K562 (cell line): ENCODE results near the gene PPIF.

Experiments
- FOXK2 ChIP-seq, 2 experiments: fragments of 450-650 bp; IDR thresholded peaks in 1 of 2; conservative IDR thresholded peaks in 1 of 2; 2 replicates each; pipeline ENCODE4 v1.6.1; 2016; ENCODE audit warnings: low read depth in 2 of 2, mild to moderate bottlenecking in 1 of 2
- MTA2 ChIP-seq: fragments of 450-650 bp; IDR thresholded peaks from 2 replicates; pipeline ENCODE4 v1.6.1; 2016; ENCODE audit warnings: low read depth
- YY1 ChIP-seq, 3 experiments: IDR thresholded peaks; 2 replicates each; pipeline ENCODE4 v1.6.1; 2011; ENCODE audit warnings: low read length in 2 of 3, mild to moderate bottlenecking in 2 of 3, moderate library complexity in 2 of 3, borderline replicate concordance in 1 of 3, control low read depth in 1 of 3, low read depth in 1 of 3; ENCODE audit not compliant: insufficient read depth in 3 of 3, insufficient replicate concordance in 2 of 3, control insufficient read depth in 1 of 3, insufficient read length in 1 of 3; ENCODE audit errors: extremely low read depth in 1 of 3
- TF ChIP-seq, protein P1 (sequence below), 3 experiments: IDR thresholded peaks in 2 of 3; conservative IDR thresholded peaks in 1 of 3; 2 replicates each; pipeline ENCODE4 v1.5.1; 2011 to 2012; ENCODE audit warnings: low read length in 3 of 3, mild to moderate bottlenecking in 3 of 3, control low read depth in 2 of 3, improper control_type of control experiment in 1 of 3, inconsistent platforms in 1 of 3, low read depth in 1 of 3, mixed read lengths in 1 of 3, moderate library complexity in 1 of 3; ENCODE audit not compliant: insufficient read depth in 2 of 3

GRCh38 chr10:79351332-79351731 lies 4.1 kb downstream of the PPIF start:
- TF ChIP-seq, protein P1, sequence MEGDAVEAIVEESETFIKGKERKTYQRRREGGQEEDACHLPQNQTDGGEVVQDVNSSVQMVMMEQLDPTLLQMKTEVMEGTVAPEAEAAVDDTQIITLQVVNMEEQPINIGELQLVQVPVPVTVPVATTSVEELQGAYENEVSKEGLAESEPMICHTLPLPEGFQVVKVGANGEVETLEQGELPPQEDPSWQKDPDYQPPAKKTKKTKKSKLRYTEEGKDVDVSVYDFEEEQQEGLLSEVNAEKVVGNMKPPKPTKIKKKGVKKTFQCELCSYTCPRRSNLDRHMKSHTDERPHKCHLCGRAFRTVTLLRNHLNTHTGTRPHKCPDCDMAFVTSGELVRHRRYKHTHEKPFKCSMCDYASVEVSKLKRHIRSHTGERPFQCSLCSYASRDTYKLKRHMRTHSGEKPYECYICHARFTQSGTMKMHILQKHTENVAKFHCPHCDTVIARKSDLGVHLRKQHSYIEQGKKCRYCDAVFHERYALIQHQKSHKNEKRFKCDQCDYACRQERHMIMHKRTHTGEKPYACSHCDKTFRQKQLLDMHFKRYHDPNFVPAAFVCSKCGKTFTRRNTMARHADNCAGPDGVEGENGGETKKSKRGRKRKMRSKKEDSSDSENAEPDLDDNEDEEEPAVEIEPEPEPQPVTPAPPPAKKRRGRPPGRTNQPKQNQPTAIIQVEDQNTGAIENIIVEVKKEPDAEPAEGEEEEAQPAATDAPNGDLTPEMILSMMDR (IDR thresholded peaks at IDR 0.05 in 2 of 3, conservative IDR thresholded peaks at IDR 0.05 in 1 of 3; ENCODE audit: insufficient read depth in 2 of 3, low read depth in 1 of 3, low read length in 3 of 3): no peak
- TF ChIP-seq FOXK2 (conservative IDR thresholded peaks at IDR 0.05 in 1 of 2, IDR thresholded peaks at IDR 0.05 in 1 of 2; ENCODE audit: low read depth in 2 of 2) (no peak), YY1 (IDR thresholded peaks at IDR 0.05; ENCODE audit: borderline replicate concordance in 1 of 3, control insufficient read depth in 1 of 3, extremely low read depth in 1 of 3, insufficient read depth in 3 of 3, insufficient read length in 1 of 3, insufficient replicate concordance in 2 of 3, low read depth in 1 of 3, low read length in 2 of 3) (no peak), MTA2 (no peak)
